ENCODE results near the gene RBPMS2.
"Not testable (repeated sequence)": the region's sequence is repeated elsewhere in the genome, so short reads cannot be mapped to it uniquely, and the experiment has no call there.

- TF ChIP-seq TAF1 (conservative IDR thresholded peaks at IDR 0.05); CTCF (IDR thresholded peaks at IDR 0.05; ENCODE audit: low read depth, low read length, missing input control); RAD21 (IDR thresholded peaks at IDR 0.05); JUND (IDR thresholded peaks at IDR 0.05); EGR1 (IDR thresholded peaks at IDR 0.05; ENCODE audit: low read depth in 2 of 2); SP1 (IDR thresholded peaks at IDR 0.05); RXRA (IDR thresholded peaks at IDR 0.05); YY1 (IDR thresholded peaks at IDR 0.05); FOXA1 (IDR thresholded peaks at IDR 0.05); FOXA2 (IDR thresholded peaks at IDR 0.05): not testable (repeated sequence)
- TF ChIP-seq, protein P1, sequence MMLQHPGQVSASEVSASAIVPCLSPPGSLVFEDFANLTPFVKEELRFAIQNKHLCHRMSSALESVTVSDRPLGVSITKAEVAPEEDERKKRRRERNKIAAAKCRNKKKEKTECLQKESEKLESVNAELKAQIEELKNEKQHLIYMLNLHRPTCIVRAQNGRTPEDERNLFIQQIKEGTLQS (IDR thresholded peaks at IDR 0.05): not testable (repeated sequence)
- TF ChIP-seq, protein P2, sequence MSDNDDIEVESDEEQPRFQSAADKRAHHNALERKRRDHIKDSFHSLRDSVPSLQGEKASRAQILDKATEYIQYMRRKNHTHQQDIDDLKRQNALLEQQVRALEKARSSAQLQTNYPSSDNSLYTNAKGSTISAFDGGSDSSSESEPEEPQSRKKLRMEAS (IDR thresholded peaks at IDR 0.05): not testable (repeated sequence)
- TF ChIP-seq, protein P3, sequence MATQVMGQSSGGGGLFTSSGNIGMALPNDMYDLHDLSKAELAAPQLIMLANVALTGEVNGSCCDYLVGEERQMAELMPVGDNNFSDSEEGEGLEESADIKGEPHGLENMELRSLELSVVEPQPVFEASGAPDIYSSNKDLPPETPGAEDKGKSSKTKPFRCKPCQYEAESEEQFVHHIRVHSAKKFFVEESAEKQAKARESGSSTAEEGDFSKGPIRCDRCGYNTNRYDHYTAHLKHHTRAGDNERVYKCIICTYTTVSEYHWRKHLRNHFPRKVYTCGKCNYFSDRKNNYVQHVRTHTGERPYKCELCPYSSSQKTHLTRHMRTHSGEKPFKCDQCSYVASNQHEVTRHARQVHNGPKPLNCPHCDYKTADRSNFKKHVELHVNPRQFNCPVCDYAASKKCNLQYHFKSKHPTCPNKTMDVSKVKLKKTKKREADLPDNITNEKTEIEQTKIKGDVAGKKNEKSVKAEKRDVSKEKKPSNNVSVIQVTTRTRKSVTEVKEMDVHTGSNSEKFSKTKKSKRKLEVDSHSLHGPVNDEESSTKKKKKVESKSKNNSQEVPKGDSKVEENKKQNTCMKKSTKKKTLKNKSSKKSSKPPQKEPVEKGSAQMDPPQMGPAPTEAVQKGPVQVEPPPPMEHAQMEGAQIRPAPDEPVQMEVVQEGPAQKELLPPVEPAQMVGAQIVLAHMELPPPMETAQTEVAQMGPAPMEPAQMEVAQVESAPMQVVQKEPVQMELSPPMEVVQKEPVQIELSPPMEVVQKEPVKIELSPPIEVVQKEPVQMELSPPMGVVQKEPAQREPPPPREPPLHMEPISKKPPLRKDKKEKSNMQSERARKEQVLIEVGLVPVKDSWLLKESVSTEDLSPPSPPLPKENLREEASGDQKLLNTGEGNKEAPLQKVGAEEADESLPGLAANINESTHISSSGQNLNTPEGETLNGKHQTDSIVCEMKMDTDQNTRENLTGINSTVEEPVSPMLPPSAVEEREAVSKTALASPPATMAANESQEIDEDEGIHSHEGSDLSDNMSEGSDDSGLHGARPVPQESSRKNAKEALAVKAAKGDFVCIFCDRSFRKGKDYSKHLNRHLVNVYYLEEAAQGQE (IDR thresholded peaks at IDR 0.05): not testable (repeated sequence)
- TF ChIP-seq, protein P4, sequence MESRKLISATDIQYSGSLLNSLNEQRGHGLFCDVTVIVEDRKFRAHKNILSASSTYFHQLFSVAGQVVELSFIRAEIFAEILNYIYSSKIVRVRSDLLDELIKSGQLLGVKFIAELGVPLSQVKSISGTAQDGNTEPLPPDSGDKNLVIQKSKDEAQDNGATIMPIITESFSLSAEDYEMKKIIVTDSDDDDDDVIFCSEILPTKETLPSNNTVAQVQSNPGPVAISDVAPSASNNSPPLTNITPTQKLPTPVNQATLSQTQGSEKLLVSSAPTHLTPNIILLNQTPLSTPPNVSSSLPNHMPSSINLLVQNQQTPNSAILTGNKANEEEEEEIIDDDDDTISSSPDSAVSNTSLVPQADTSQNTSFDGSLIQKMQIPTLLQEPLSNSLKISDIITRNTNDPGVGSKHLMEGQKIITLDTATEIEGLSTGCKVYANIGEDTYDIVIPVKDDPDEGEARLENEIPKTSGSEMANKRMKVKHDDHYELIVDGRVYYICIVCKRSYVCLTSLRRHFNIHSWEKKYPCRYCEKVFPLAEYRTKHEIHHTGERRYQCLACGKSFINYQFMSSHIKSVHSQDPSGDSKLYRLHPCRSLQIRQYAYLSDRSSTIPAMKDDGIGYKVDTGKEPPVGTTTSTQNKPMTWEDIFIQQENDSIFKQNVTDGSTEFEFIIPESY (IDR thresholded peaks at IDR 0.05): not testable (repeated sequence)
These were observed 23.5 kb upstream of the RBPMS2 start for GRCh38 chr15:64798905-64799304.

Data from liver (tissue), 3 donors.